Neural crest cell (in vitro differentiated cells): ENCODE measurements around the gene UBXN10. TPM values are rescaled to one million over a fixed set of nuclear protein-coding genes. Genes with fewer than 3 reads are reported as not detected.

Experiments used
- DNase-seq: peaks from one replicate; pipeline ENCODE4 v3.0.0; 2021; ENCODE audit warnings: low read depth, mixed read lengths, low spot score
- H3K27ac Mint-ChIP-seq: one replicate; pipeline ENCODE4 v1.8.0; 2021; ENCODE audit warnings: mild to moderate bottlenecking, mixed read lengths; ENCODE audit not compliant: unreplicated experiment
- H3K27me3 Mint-ChIP-seq: 2 replicates; pipeline ENCODE4 v1.8.0; 2021; ENCODE audit warnings: low read depth, mild to moderate bottlenecking, mixed read lengths
- H3K36me3 Mint-ChIP-seq: 2 replicates; pipeline ENCODE4 v1.8.0; 2021; ENCODE audit warnings: low read depth, mild to moderate bottlenecking, mixed read lengths
- H3K4me1 Mint-ChIP-seq: 2 replicates; pipeline ENCODE4 v1.8.0; 2021; ENCODE audit warnings: mixed read lengths
- H3K4me3 Mint-ChIP-seq: one replicate; pipeline ENCODE4 v1.8.0; 2021; ENCODE audit warnings: mild to moderate bottlenecking, mixed read lengths
- H3K9me3 Mint-ChIP-seq: 2 replicates; pipeline ENCODE4 v1.8.0; 2021; ENCODE audit warnings: mixed read lengths
- total RNA-seq: library from RNA; stranded (reverse); gene quantifications from 2 replicates; pipeline ENCODE4 v1.2.1, GENCODE V29; 2021
- TF ChIP-seq, protein P1 (sequence below): fragments of 200-600 bp; sonication (generic); conservative IDR thresholded peaks from 2 replicates; pipeline ENCODE4 v1.5.0; 2021; ENCODE audit warnings: antibody characterized with exemption, mild to moderate bottlenecking

The UBXN10 gene
- total RNA-seq, 1 donor from 2014 or later = 1.4 TPM

DNA sequence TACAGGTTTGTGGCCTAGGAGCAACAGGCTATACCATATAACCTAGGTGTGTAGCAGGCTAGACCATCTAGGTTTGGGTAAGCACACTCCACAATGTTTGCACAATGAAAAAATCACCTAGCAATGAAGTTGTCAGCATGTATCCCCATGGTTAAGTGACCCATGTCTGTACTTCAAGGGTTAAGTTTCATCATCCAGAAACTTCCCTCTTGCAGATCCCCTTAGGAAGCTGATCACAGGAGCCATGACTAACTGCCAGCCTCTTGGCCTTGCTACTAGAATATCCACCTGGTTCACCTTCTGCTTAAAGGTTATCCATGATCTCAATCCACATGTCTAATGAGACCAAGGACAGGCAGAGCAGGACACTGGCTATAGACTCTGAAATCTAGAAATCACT, 3.5 kb upstream of the UBXN10 start:
- H3K9me3 Mint-ChIP-seq = peaks cover 3% of the 10 kb centered on the region

DNA sequence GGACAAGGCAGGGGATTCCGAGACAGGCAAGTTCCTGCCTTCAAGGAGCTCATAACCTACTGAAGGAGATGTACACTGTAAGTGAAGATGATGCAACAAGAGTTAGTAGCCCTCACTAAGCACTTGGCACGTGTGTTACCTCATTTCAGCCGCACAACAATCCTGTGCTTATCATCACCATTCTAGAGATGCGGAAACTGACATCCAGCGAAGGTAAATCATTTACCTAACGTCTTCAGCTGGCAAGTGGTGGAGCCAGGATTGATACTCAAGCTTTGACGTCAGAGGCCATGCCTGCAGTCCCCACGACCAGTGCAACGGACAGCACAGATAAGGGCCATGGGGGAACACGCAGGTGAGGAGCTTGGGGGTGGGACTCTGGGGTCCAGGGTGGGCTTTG, 2.9 kb upstream of the UBXN10 start:
- TF ChIP-seq, protein P1, sequence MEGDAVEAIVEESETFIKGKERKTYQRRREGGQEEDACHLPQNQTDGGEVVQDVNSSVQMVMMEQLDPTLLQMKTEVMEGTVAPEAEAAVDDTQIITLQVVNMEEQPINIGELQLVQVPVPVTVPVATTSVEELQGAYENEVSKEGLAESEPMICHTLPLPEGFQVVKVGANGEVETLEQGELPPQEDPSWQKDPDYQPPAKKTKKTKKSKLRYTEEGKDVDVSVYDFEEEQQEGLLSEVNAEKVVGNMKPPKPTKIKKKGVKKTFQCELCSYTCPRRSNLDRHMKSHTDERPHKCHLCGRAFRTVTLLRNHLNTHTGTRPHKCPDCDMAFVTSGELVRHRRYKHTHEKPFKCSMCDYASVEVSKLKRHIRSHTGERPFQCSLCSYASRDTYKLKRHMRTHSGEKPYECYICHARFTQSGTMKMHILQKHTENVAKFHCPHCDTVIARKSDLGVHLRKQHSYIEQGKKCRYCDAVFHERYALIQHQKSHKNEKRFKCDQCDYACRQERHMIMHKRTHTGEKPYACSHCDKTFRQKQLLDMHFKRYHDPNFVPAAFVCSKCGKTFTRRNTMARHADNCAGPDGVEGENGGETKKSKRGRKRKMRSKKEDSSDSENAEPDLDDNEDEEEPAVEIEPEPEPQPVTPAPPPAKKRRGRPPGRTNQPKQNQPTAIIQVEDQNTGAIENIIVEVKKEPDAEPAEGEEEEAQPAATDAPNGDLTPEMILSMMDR = no peak
- H3K36me3 Mint-ChIP-seq = no peaks in the 10 kb centered on the region
- H3K4me3 Mint-ChIP-seq = no peak overlapping the region
- H3K4me1 Mint-ChIP-seq = peaks cover 12% of the 10 kb centered on the region
- H3K27ac Mint-ChIP-seq = no peak overlapping the region
- peaks cover 26% of the 10 kb centered on the region for H3K27me3 Mint-ChIP-seq
- peaks cover 3% of the 10 kb centered on the region for H3K9me3 Mint-ChIP-seq
- no peak for DNase-seq

More for the DNA sequence above, 3.5 kb upstream of the UBXN10 start:
- TF ChIP-seq, protein P1 = no peak
- Mint-ChIP-seq H3K27ac (no peak overlapping the region), H3K4me1 (peaks cover 12% of the 10 kb centered on the region), H3K36me3 (no peaks in the 10 kb centered on the region), H3K27me3 (peaks cover 28% of the 10 kb centered on the region), H3K4me3 (peak overlapping the region; percentile 9)
- no peak for DNase-seq

DNA sequence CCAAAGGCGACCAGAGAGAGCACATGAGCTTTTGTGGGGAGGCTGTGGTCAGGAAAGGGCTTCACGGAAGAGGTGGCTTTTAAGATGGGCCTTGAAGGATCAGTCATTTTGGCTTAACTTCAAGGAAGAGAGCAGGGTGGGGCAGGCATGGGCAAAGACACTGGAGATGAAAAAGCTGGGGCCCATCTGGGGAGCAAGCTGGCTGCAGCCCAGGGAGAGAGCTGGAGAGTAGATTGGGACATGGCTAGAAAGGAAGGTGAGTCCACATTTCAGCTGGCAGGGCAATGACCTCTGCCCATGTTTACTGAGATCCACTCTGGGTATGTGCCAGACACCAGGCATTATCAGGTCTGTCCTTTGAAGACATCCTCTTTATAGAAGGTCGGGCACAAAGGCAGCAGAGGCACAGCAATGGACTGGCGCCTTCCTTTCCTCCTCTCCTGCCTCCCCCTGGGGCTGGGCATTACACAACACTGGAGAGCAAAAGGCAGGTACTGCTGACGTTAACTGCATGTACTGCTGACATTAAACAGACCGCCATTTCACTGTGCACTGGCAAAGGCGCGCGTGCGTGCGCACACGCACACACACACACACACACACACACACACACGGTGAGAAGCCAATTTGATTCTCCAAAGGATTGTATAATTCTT, 2.2 kb upstream of the UBXN10 start:
- Mint-ChIP-seq H3K4me3 (peak overlapping the region; percentile 71), H3K4me1 (peaks cover 12% of the 10 kb centered on the region), H3K27me3 (peaks cover 25% of the 10 kb centered on the region), H3K27ac (no peak overlapping the region), H3K9me3 (peaks cover 3% of the 10 kb centered on the region), H3K36me3 (no peaks in the 10 kb centered on the region)
- no peak for DNase-seq
- TF ChIP-seq, protein P1 = no peak

DNA sequence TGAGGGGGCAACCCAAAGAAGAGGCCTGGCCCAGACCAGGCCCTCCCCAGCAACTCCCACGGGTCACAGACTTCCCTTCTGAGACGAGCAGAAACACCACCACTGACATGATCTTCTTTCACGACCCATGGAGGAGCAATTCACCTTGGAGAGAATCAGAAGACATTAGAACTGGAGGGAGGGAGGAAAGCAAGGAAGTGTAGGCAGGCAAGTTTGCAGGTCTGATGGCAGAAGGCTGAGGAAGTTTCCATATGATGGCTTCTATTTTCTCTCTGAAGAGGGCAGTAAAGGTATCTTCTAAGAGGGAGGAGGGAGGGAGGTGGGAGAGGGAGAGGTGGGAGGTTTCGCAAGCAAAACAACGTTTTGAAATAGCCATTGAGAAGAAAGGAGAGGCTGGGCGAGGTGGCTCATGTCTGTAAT, 1.4 kb upstream of the UBXN10 start:
- peaks cover 24% of the 10 kb centered on the region for H3K27me3 Mint-ChIP-seq
- peaks cover 12% of the 10 kb centered on the region for H3K4me1 Mint-ChIP-seq
- H3K9me3 Mint-ChIP-seq = peaks cover 3% of the 10 kb centered on the region
- no peak for DNase-seq
- H3K4me3 Mint-ChIP-seq = peak overlapping the region; percentile 71
- H3K27ac Mint-ChIP-seq = no peak overlapping the region
- TF ChIP-seq, protein P1 = no peak
- H3K36me3 Mint-ChIP-seq = no peaks in the 10 kb centered on the region

DNA sequence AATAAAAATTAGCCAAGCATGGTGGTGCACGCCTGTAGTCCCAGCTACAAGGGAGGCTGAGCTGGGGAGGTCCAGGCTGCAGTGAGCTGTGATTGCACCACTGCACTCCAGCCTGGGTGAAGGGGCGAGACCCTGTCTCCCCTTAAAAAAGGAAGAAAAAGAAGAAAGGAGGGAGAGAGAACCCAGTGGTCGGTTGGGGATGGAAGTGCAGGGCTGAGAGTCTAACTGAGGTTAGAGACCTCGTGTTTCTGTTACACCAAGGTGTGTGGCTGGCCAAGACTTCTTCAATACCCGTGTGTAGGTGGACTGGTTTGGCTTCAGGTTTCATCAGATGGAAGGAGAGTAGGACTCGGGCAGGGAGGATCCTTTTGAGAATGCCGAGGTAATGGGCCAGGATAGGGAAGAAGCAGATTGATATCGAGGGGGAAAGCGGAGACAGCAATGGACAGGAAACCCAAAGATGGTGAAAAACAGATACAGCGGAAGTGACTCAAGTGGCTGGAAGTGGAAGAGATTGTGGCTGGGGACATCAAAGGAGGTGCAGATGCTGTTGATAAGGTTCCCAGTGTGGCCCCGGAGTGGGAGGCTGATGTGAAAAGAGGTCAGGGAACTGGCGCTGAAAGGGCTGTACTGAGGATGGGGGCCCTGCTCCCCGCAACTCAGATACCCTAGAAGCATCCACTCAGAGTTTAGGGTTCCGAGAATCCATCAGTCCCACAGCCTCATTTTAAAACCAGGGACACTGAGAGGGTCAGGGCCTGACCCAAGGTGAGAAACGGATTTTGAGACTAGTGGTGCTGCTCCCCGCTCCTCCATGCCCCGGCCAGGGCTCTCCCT, 681 bp upstream of the UBXN10 start:
- Mint-ChIP-seq H3K36me3 (no peaks in the 10 kb centered on the region), H3K4me1 (peaks cover 12% of the 10 kb centered on the region), H3K9me3 (no peaks in the 10 kb centered on the region), H3K4me3 (peak overlapping the region; percentile 71), H3K27me3 (peaks cover 24% of the 10 kb centered on the region), H3K27ac (peak overlapping the region; percentile 35)
- DNase-seq = no peak
- TF ChIP-seq, protein P1 = no peak
